Naive B cell (primary cell): ENCODE measurements around the gene TMEM164. TPM values are rescaled to one million over a fixed set of nuclear protein-coding genes. Genes with fewer than 3 reads are reported as not detected.
A peak's percentile ranks its signal among the peaks of the same experiment; 100 is the strongest.

Experiments
- ATAC-seq, 2 donors: fragments of 150-1000 bp; cut with Tn5 transposase; 2 replicates each; pipeline ENCODE4 v1.10.0; 2021; ENCODE audit warnings: low read depth in 2 of 2, mild to moderate bottlenecking in 2 of 2, moderate library complexity in 2 of 2
- DNase-seq: peaks from one replicate; pipeline ENCODE4 v3.0.0; 2022
- H3K27ac Mint-ChIP-seq, 6 donors: one replicate each; pipeline ENCODE4 v1.8.0; 2020 to 2022; ENCODE audit warnings: mild to moderate bottlenecking in 6 of 6, mixed read lengths in 6 of 6, moderate library complexity in 5 of 6, inconsistent platforms in 2 of 6
- H3K27me3 Mint-ChIP-seq, 3 donors: one replicate each; pipeline ENCODE4 v1.8.0; 2021 to 2022; ENCODE audit warnings: mixed read lengths in 3 of 3, mild to moderate bottlenecking in 1 of 3
- H3K36me3 Mint-ChIP-seq, 2 donors: one replicate each; pipeline ENCODE4 v1.8.0; 2020 to 2022; ENCODE audit warnings: mixed read lengths in 2 of 2, inconsistent platforms in 1 of 2, mild to moderate bottlenecking in 1 of 2
- H3K4me1 Mint-ChIP-seq, 3 donors: one replicate each; pipeline ENCODE4 v1.8.0; 2020 to 2022; ENCODE audit warnings: mixed read lengths in 3 of 3, inconsistent platforms in 1 of 3, mild to moderate bottlenecking in 1 of 3, moderate library complexity in 1 of 3
- H3K4me3 Mint-ChIP-seq, 8 donors: one replicate each; pipeline ENCODE4 v1.8.0; 2020 to 2022; ENCODE audit warnings: mild to moderate bottlenecking in 8 of 8, mixed read lengths in 8 of 8, moderate library complexity in 8 of 8, inconsistent platforms in 2 of 8
- H3K9me3 Mint-ChIP-seq, 7 donors: one replicate each; pipeline ENCODE4 v1.8.0; 2020 to 2022; ENCODE audit warnings: mixed read lengths in 7 of 7, mild to moderate bottlenecking in 5 of 7, inconsistent platforms in 2 of 7, moderate library complexity in 1 of 7
- polyA plus RNA-seq, 6 donors: library from polyadenylated mRNA; unstranded; fragments of 300-500 nt; fragmentation: Illumina TruSeq; gene quantifications; one replicate each; pipeline ENCODE4 v1.2.3, GENCODE V29; 2021; ENCODE audit warnings: low read depth in 6 of 6

TMEM164 gene
- polyA plus RNA-seq, 6 donors from 2014 or later, result 1.4 to 2.4 (median 1.8) TPM; not detected in 1

- no peak for ATAC-seq
- Mint-ChIP-seq H3K4me1 (peaks cover 0 to 11% (median 3%) of the 10 kb centered on the region in 3 donors), H3K4me3 (no peak overlapping the region), H3K27me3 (no peaks in the 10 kb centered on the region), H3K36me3 (no peaks in the 10 kb centered on the region), H3K27ac (no peak overlapping the region), H3K9me3 (no peaks in the 10 kb centered on the region)
- no peak for DNase-seq
These were observed 210.3 kb downstream of the TMEM164 start for GRCh38 chrX:110213183-110213582.

- Mint-ChIP-seq H3K4me3 (no peak overlapping the region), H3K9me3 (no peaks in the 10 kb centered on the region), H3K27ac (peak overlapping the region in 1 of 6 donors; percentile 64)
These were observed 211.8 kb downstream of the TMEM164 start for GRCh38 chrX:110214684-110215083.

GRCh38 chrX:110215411-110215810 is 212.5 kb downstream of the TMEM164 start:
- DNase-seq, result no peak
- peaks cover 0 to 12% (median 3%) of the 10 kb centered on the region in 3 donors for H3K4me1 Mint-ChIP-seq
- no peaks in the 10 kb centered on the region for H3K9me3 Mint-ChIP-seq
- H3K27ac Mint-ChIP-seq, result peak overlapping the region in 1 of 6 donors; percentile 33
- H3K4me3 Mint-ChIP-seq, result no peak overlapping the region
- H3K27me3 Mint-ChIP-seq, result no peaks in the 10 kb centered on the region
- no peaks in the 10 kb centered on the region for H3K36me3 Mint-ChIP-seq
- no peak for ATAC-seq

More at GRCh38 chrX:110214684-110215083, 211.8 kb downstream of the TMEM164 start:
- H3K36me3 Mint-ChIP-seq, result no peaks in the 10 kb centered on the region
- H3K27me3 Mint-ChIP-seq, result no peaks in the 10 kb centered on the region
- peaks cover 0 to 12% (median 3%) of the 10 kb centered on the region in 3 donors for H3K4me1 Mint-ChIP-seq
- ATAC-seq, result no peak
- no peak for DNase-seq

- no peak for ATAC-seq
- no peak overlapping the region for H3K4me3 Mint-ChIP-seq
- no peak for DNase-seq
- no peaks in the 10 kb centered on the region for H3K9me3 Mint-ChIP-seq
- H3K27ac Mint-ChIP-seq, result no peak overlapping the region
- H3K36me3 Mint-ChIP-seq, result no peaks in the 10 kb centered on the region
- peaks cover 0 to 12% (median 3%) of the 10 kb centered on the region in 3 donors for H3K4me1 Mint-ChIP-seq
- H3K27me3 Mint-ChIP-seq, result no peaks in the 10 kb centered on the region
These were observed 213.1 kb downstream of the TMEM164 start for GRCh38 chrX:110216027-110216426.

GRCh38 chrX:110218591-110218990 is 215.7 kb downstream of the TMEM164 start:
- no peaks in the 10 kb centered on the region for H3K27me3 Mint-ChIP-seq
- peaks cover 0 to 12% (median 3%) of the 10 kb centered on the region in 3 donors for H3K4me1 Mint-ChIP-seq
- peaks cover 0 to 8% of the 10 kb centered on the region in 2 donors for H3K36me3 Mint-ChIP-seq
- H3K27ac Mint-ChIP-seq, result no peak overlapping the region
- peaks cover 0 to 7% (median 0%) of the 10 kb centered on the region in 7 donors for H3K9me3 Mint-ChIP-seq
- no peak overlapping the region for H3K4me3 Mint-ChIP-seq
- no peak for ATAC-seq
- DNase-seq, result no peak

GRCh38 chrX:110219920-110220319 is 217.0 kb downstream of the TMEM164 start:
- Mint-ChIP-seq H3K27ac (no peak overlapping the region), H3K4me3 (no peak overlapping the region), H3K9me3 (peaks cover 0 to 7% (median 0%) of the 10 kb centered on the region in 7 donors), H3K27me3 (no peaks in the 10 kb centered on the region), H3K4me1 (peaks cover 0 to 12% (median 7%) of the 10 kb centered on the region in 3 donors), H3K36me3 (peaks cover 0 to 8% of the 10 kb centered on the region in 2 donors)
- DNase-seq (no peak), ATAC-seq (no peak)

GRCh38 chrX:110222497-110223257 is 219.8 kb downstream of the TMEM164 start:
- H3K27me3 Mint-ChIP-seq, result no peaks in the 10 kb centered on the region
- no peak overlapping the region for H3K4me3 Mint-ChIP-seq
- peaks cover 0 to 11% (median 6%) of the 10 kb centered on the region in 3 donors for H3K4me1 Mint-ChIP-seq
- H3K36me3 Mint-ChIP-seq, result peaks cover 0 to 8% of the 10 kb centered on the region in 2 donors
- no peak for ATAC-seq
- no peak for DNase-seq
- H3K27ac Mint-ChIP-seq, result peak overlapping the region in 2 of 6 donors; percentile 41 to 43
- peaks cover 0 to 7% (median 0%) of the 10 kb centered on the region in 7 donors for H3K9me3 Mint-ChIP-seq

GRCh38 chrX:110224926-110225617 is 222.2 kb downstream of the TMEM164 start:
- DNase-seq (no peak), ATAC-seq (no peak)
- Mint-ChIP-seq H3K27me3 (no peaks in the 10 kb centered on the region), H3K4me1 (peaks cover under 1 to 8% (median 6%) of the 10 kb centered on the region in 3 donors), H3K27ac (peak overlapping the region in 1 of 6 donors; percentile 35), H3K4me3 (no peak overlapping the region), H3K36me3 (peaks cover 0 to 8% of the 10 kb centered on the region in 2 donors), H3K9me3 (peaks cover 0 to 7% (median 0%) of the 10 kb centered on the region in 7 donors)

GRCh38 chrX:110226931-110227330 is 224.0 kb downstream of the TMEM164 start:
- no peaks in the 10 kb centered on the region for H3K27me3 Mint-ChIP-seq
- H3K9me3 Mint-ChIP-seq, result peaks cover 0 to 13% (median 6%) of the 10 kb centered on the region in 7 donors
- no peak for ATAC-seq

More at GRCh38 chrX:110226931-110227330, 224.0 kb downstream of the TMEM164 start:
- no peak for DNase-seq
- H3K36me3 Mint-ChIP-seq, result no peaks in the 10 kb centered on the region
- no peak overlapping the region for H3K4me3 Mint-ChIP-seq
- H3K27ac Mint-ChIP-seq, result no peak overlapping the region
- peaks cover 6 to 10% (median 8%) of the 10 kb centered on the region in 3 donors for H3K4me1 Mint-ChIP-seq
